Measurements from ENCODE around the gene CUX1.

The CUX1 gene

GRCh38 chr7:102232611-102233286 is 415.3 kb downstream of the CUX1 start:
- no peak for DNase-seq (ENCODE audit: low read depth in 2 of 2, low spot score in 1 of 2)

- no peak for DNase-seq (ENCODE audit: low read depth in 2 of 2, low spot score in 1 of 2)
Measured at GRCh38 chr7:102234131-102234530, 416.7 kb downstream of the CUX1 start.

GRCh38 chr7:102234801-102235550 is 417.6 kb downstream of the CUX1 start:
- no peak for DNase-seq (ENCODE audit: low read depth in 2 of 2, low spot score in 1 of 2)

- no peak for DNase-seq (ENCODE audit: low read depth in 2 of 2, low spot score in 1 of 2)
Measured at GRCh38 chr7:102236102-102236501, 418.7 kb downstream of the CUX1 start.

GRCh38 chr7:102236592-102237287 is 419.3 kb downstream of the CUX1 start:
- no peak for DNase-seq (ENCODE audit: low read depth in 2 of 2, low spot score in 1 of 2)

- no peak for DNase-seq (ENCODE audit: low read depth in 2 of 2, low spot score in 1 of 2)
Measured at GRCh38 chr7:102239206-102239820, 421.9 kb downstream of the CUX1 start.

GRCh38 chr7:102241431-102241830 is 424.0 kb downstream of the CUX1 start:
- no peak for DNase-seq (ENCODE audit: low read depth in 2 of 2, low spot score in 1 of 2)

GRCh38 chr7:102244601-102245000 is 427.2 kb downstream of the CUX1 start:
- no peak for DNase-seq (ENCODE audit: low read depth in 2 of 2, low spot score in 1 of 2)

- no peak for DNase-seq (ENCODE audit: low read depth in 2 of 2, low spot score in 1 of 2)
Measured at GRCh38 chr7:102248081-102248455, 430.6 kb downstream of the CUX1 start.

- DNase-seq (ENCODE audit: low read depth in 2 of 2, low spot score in 1 of 2), result no peak
Measured at GRCh38 chr7:102248456-102249395, 431.3 kb downstream of the CUX1 start.

GRCh38 chr7:102251531-102252365 is 434.3 kb downstream of the CUX1 start:
- DNase-seq (ENCODE audit: low read depth in 2 of 2, low spot score in 1 of 2), result no peak

GRCh38 chr7:102252366-102252982 is 435.0 kb downstream of the CUX1 start:
- DNase-seq (ENCODE audit: low read depth in 2 of 2, low spot score in 1 of 2), result no peak

- no peak for DNase-seq (ENCODE audit: low read depth in 2 of 2, low spot score in 1 of 2)
Measured at GRCh38 chr7:102253066-102253972, 435.9 kb downstream of the CUX1 start.

GRCh38 chr7:102253973-102254370 is 436.5 kb downstream of the CUX1 start:
- no peak for DNase-seq (ENCODE audit: low read depth in 2 of 2, low spot score in 1 of 2)

GRCh38 chr7:102254521-102254920 is 437.1 kb downstream of the CUX1 start:
- no peak for DNase-seq (ENCODE audit: low read depth in 2 of 2, low spot score in 1 of 2)

GRCh38 chr7:102255501-102255900 is 438.1 kb downstream of the CUX1 start:
- DNase-seq (ENCODE audit: low read depth in 2 of 2, low spot score in 1 of 2), result no peak

- no peak for DNase-seq (ENCODE audit: low read depth in 2 of 2, low spot score in 1 of 2)
Measured at GRCh38 chr7:102255916-102256315, 438.5 kb downstream of the CUX1 start.

GRCh38 chr7:102258073-102258748 is 440.8 kb downstream of the CUX1 start:
- no peak for DNase-seq (ENCODE audit: low read depth in 2 of 2, low spot score in 1 of 2)

All from stimulated activated CD8-positive, alpha-beta memory T cell treated with anti-CD3 and anti-CD28 coated beads, Interleukin-4, amount 100 ng/mL, for 1 hour (primary cell).